Common myeloid progenitor, CD34-positive (primary cell): ENCODE data around the gene RPL36.

Experiments used
- CTCF ChIA-PET: fragments of 350-600 bp; sonication (Branson Sonifier 250); formaldehyde crosslinking; loops from one replicate; lab custom pipeline; 2021; ENCODE audit warnings: antibody characterized with exemption; lab: Charles Lee
- POLR2A ChIA-PET: fragments of 350-600 bp; sonication (Branson Sonifier 250); formaldehyde crosslinking; loops from one replicate; lab custom pipeline; 2021; ENCODE audit warnings: antibody characterized with exemption; lab: Charles Lee
- DNase-seq, 3 donors: peaks; one replicate each; pipeline versions ENCODE4 v3.0.0 to v3.0.0-alpha.2; 2013
- H3K27ac ChIP-seq, 2 experiments: 1 replicate in 1 of 2; 2 replicates in 1 of 2; pipeline ENCODE4 v1.7.0; 2013; ENCODE audit warnings: inconsistent platforms in 2 of 2, low read length in 2 of 2, mild to moderate bottlenecking in 2 of 2, low read depth in 1 of 2, moderate library complexity in 1 of 2; ENCODE audit not compliant: severe bottlenecking in 2 of 2, insufficient read depth in 1 of 2, poor library complexity in 1 of 2
- H3K27me3 ChIP-seq, 5 experiments: replicated peaks in 2 of 5; 1 replicate in 3 of 5; 2 replicates in 2 of 5; pipeline versions ENCODE4 v1.6.1 to v1.7.0; 2013; ENCODE audit warnings: low read length in 4 of 5, mild to moderate bottlenecking in 2 of 5, moderate library complexity in 2 of 5, inconsistent platforms in 1 of 5; ENCODE audit not compliant: insufficient read depth in 5 of 5, control insufficient read depth in 4 of 5
- H3K36me3 ChIP-seq, 4 experiments: 1 replicate in 2 of 4; 2 replicates in 2 of 4; pipeline versions ENCODE4 v1.6.1 to v1.7.0; 2013; ENCODE audit warnings: low read length in 3 of 4, control low read depth in 1 of 4, mild to moderate bottlenecking in 1 of 4; ENCODE audit not compliant: control insufficient read depth in 4 of 4, insufficient read depth in 4 of 4
- H3K4me1 ChIP-seq, 4 experiments: 1 replicate in 3 of 4; 2 replicates in 1 of 4; pipeline versions ENCODE4 v1.6.1 to v1.7.1; 2013; ENCODE audit warnings: low read length in 3 of 4, mild to moderate bottlenecking in 3 of 4, control low read depth in 1 of 4, inconsistent platforms in 1 of 4, moderate library complexity in 1 of 4; ENCODE audit not compliant: control insufficient read depth in 4 of 4, insufficient read depth in 4 of 4; ENCODE audit errors: control extremely low read depth in 1 of 4
- H3K4me3 ChIP-seq, 7 experiments: 1 replicate in 4 of 7; 2 replicates in 3 of 7; pipeline versions ENCODE4 v1.5.1 to v1.7.0; 2013; ENCODE audit warnings: mild to moderate bottlenecking in 7 of 7, low read length in 6 of 7, moderate library complexity in 6 of 7, inconsistent platforms in 2 of 7, low read depth in 2 of 7, control low read depth in 1 of 7; ENCODE audit not compliant: insufficient read depth in 4 of 7, control insufficient read depth in 1 of 7; ENCODE audit errors: extremely low read depth in 1 of 7
- H3K9me3 ChIP-seq, 5 experiments: 1 replicate in 4 of 5; 2 replicates in 1 of 5; pipeline versions ENCODE4 v1.6.1 to v1.7.1; 2013; ENCODE audit warnings: low read length in 4 of 5, mild to moderate bottlenecking in 2 of 5, inconsistent platforms in 1 of 5, low read depth in 1 of 5, moderate library complexity in 1 of 5; ENCODE audit not compliant: control insufficient read depth in 4 of 5, insufficient read depth in 2 of 5; ENCODE audit errors: control extremely low read depth in 1 of 5
- WGBS: methylation state at CpG from one replicate; pipeline ENCODE4 v1.1.5; 2013; ENCODE audit not compliant: insufficient coverage; 5-methylcytosine and 5-hydroxymethylcytosine counted together

The RPL36 gene

DNA sequence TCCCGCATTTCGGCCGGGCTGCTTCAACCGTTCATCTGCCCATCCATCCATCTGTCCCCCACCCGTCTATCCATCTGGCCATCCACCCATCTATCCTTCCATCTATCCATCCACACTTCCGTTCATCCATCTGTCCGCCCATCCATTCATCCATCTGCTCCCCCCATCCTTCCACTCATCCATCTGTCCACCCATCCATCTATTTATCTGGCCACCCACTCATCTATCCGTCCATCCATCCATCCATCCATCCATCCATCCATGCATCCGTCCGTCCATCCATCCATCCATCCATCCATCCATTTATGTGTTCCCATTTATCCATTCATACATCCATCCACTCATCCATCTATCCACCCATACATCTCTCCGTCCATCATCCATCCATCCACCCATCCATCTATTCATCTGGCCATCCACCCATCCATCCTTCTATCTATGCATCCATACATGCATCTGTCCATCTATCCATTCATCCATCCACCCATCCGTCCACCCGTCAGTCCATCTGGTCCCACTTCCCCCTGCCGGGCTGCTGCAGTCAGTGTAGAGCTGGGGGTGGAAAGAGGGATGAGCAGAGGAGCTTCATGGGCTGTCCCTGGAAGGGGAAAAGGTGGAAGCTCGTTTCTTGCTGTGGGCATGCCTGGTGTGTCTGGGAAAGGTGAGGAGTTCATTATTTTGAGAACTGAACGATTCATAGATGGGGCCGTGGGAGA lies 8.5 kb upstream of the RPL36 start:
- CTCF ChIA-PET, result no interaction called here
- 62% methylated on average over 14 of the region's 17 CpGs for WGBS
- H3K4me1 ChIP-seq, result peaks cover 0 to 27% (median 20%) of the 10 kb centered on the region in 4 experiments
- peak overlapping the region; percentile 4 to 97 (median 87) for H3K4me3 ChIP-seq
- H3K36me3 ChIP-seq, result peaks cover 0 to 16% (median 3%) of the 10 kb centered on the region in 4 experiments
- no peak for DNase-seq
- POLR2A ChIA-PET, result no interaction called here
- H3K27ac ChIP-seq, result no peak overlapping the region
- H3K9me3 ChIP-seq, result no peaks in the 10 kb centered on the region
- H3K27me3 ChIP-seq, result no peaks in the 10 kb centered on the region

- 96% methylated on average over 3 of the region's 3 CpGs for WGBS
- H3K36me3 ChIP-seq, result peaks cover 0 to 13% (median 3%) of the 10 kb centered on the region in 4 experiments
- ChIA-PET CTCF (no interaction called here), POLR2A (no interaction called here)
- peaks cover 0 to 29% (median 21%) of the 10 kb centered on the region in 4 experiments for H3K4me1 ChIP-seq
- no peaks in the 10 kb centered on the region for H3K27me3 ChIP-seq
- no peak overlapping the region for H3K27ac ChIP-seq
- no peak for DNase-seq
- no peaks in the 10 kb centered on the region for H3K9me3 ChIP-seq
- H3K4me3 ChIP-seq, result no peak overlapping the region
These were observed 8.0 kb upstream of the RPL36 start for GRCh38 chr19:5682107-5682482.

DNA sequence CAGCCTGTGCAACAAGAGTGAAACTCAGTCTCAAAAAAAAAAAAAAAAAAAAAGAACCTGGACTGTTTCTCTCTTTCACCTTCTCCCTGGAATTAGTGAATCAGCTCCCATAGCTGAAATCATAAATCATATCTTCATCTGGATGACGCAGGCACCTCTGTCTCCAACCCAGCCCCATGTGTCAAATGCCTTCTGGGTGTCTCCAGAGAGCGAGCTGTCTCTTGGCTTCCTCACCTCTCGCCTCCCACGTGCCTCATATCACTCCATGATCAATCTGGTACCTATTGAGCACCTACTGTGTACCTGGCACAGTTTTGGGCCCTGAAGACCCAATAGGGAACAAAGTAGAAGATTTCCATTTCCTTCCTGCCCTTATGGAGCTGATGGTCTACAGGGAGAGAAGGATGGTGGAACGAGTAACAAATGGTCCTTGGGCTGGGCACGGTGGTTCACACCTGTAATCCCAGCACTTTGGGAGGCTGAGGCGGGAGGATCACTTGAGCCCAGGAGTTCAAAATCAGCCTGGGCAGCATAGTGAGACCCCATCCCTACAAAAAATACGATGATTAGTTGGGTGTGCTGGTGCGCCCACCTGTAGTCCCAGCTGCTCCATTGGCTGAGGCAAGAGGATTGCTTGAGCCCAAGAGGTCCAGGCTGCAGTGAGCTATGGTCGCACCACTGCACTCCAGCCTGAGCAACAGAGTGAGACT lies 6.8 kb upstream of the RPL36 start:
- ChIA-PET CTCF (no interaction called here), POLR2A (no interaction called here)
- 96% methylated on average over 5 of the region's 10 CpGs for WGBS
- Histone ChIP-seq H3K27ac (no peak overlapping the region), H3K9me3 (no peaks in the 10 kb centered on the region), H3K4me3 (no peak overlapping the region), H3K36me3 (peaks cover 0 to 2% (median 0%) of the 10 kb centered on the region in 4 experiments), H3K4me1 (peaks cover 0 to 35% (median 26%) of the 10 kb centered on the region in 4 experiments), H3K27me3 (no peaks in the 10 kb centered on the region)
- no peak for DNase-seq

GRCh38 chr19:5684694-5685430 lies 5.2 kb upstream of the RPL36 start:
- Histone ChIP-seq H3K4me1 (peaks cover 0 to 30% (median 18%) of the 10 kb centered on the region in 4 experiments), H3K4me3 (no peak overlapping the region), H3K27me3 (no peaks in the 10 kb centered on the region), H3K36me3 (no peaks in the 10 kb centered on the region), H3K27ac (no peak overlapping the region), H3K9me3 (no peaks in the 10 kb centered on the region)
- ChIA-PET CTCF (no interaction called here), POLR2A (no interaction called here)
- 97% methylated on average over 8 of the region's 22 CpGs for WGBS
- no peak for DNase-seq

DNA sequence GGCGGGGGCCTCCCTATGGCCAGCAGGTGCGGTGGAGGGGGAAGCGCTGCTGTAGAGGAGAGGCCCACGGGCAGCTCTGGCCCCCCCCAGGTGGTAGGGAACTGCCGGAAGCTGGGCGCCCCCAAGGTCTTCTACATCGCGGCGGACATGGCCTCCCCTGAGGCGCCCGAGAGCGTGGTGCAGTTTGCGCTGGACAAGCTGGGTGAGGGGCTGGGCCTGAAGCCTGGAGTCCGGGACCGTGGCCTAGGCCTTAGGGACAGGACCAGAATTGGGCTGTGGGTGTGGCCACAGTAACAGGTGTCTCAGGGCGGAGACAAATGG lies 3.8 kb upstream of the RPL36 start:
- H3K27me3 ChIP-seq, result no peaks in the 10 kb centered on the region
- H3K36me3 ChIP-seq, result peaks cover 0 to 6% (median 0%) of the 10 kb centered on the region in 4 experiments
- peak overlapping the region; percentile 38 to 82 (median 66) for H3K4me3 ChIP-seq
- peaks cover 0 to 31% (median 20%) of the 10 kb centered on the region in 4 experiments for H3K4me1 ChIP-seq
- ChIA-PET POLR2A (interaction anchor here (0.9 to 1.3 kb wide), 3 partner anchors 8 to 64 kb away, joined by 3 to 5 read pairs (median 3); partner anchors contain the start of genes CATSPERD, LONP1, SAFB and SAFB2), CTCF (interaction anchor here (1.2 to 2.0 kb wide), 4 partner anchors 22 to 99 kb away, joined by 3 to 5 read pairs (median 4); no protein-coding TSS in a partner anchor)
- 3% methylated on average over 13 of the region's 16 CpGs for WGBS
- DNase-seq, result no peak
- peak overlapping the region in 1 of 2 experiments; percentile 68 for H3K27ac ChIP-seq
- H3K9me3 ChIP-seq, result no peaks in the 10 kb centered on the region

DNA sequence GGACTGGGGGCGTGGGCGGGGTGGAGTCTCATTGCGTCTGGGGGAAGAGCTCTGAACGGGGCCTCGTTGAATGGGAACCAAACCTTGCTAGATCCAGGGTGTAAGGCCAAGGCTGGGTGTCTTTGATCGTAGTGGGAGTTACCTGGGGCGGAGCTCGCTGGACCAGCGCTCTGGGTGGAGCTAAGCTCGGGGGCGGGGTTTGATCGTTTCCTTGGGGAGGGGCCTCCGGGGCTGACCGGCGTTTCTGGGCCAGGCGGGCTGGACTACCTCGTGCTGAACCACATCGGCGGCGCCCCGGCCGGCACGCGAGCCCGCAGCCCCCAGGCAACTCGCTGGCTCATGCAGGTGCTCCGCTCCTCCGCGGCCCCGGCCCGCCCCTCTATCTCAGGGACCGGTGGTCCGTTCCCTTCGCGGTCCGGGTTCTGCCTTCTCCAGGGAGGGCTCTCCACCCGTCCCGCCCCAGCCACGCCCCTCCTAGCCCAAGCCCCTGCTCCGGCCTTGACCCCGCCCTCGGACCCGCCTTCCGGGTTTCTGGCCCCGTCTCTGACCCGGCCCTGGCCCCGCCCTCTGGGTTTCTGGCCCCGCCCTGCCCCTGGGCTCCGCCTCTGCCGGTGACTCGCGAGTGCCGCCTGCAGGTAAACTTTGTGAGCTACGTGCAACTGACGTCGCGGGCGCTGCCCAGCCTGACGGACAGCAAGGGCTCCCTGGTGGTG lies 3.3 kb upstream of the RPL36 start:
- no peaks in the 10 kb centered on the region for H3K27me3 ChIP-seq
- no peaks in the 10 kb centered on the region for H3K9me3 ChIP-seq
- 0% methylated on average over 59 of the region's 59 CpGs for WGBS
- peak; percentile 91 to 95 (median 94) for DNase-seq
- ChIA-PET POLR2A (interaction anchor here (0.9 to 1.3 kb wide), 3 partner anchors 8 to 64 kb away, joined by 3 to 5 read pairs (median 3); partner anchors contain the start of genes CATSPERD, LONP1, SAFB and SAFB2), CTCF (interaction anchor here (1.2 to 3.8 kb wide), 6 partner anchors 22 to 100 kb away, joined by 3 to 16 read pairs (median 4); partner anchors contain the start of genes CATSPERD and LONP1)
- H3K4me3 ChIP-seq, result peak overlapping the region; percentile 43 to 82 (median 66)
- H3K27ac ChIP-seq, result peak overlapping the region in 1 of 2 experiments; percentile 68
- peaks cover 0 to 12% (median under 1%) of the 10 kb centered on the region in 4 experiments for H3K36me3 ChIP-seq
- peaks cover 0 to 31% (median 24%) of the 10 kb centered on the region in 4 experiments for H3K4me1 ChIP-seq
